Stomach (tissue), 19 donors: ENCODE data around the gene HYPK. TPM values are rescaled to one million over a fixed set of nuclear protein-coding genes. Genes with fewer than 3 reads are reported as not detected.
A peak's percentile ranks its signal among the peaks of the same experiment; 100 is the strongest.

Experiments used
- DNase-seq, 2 donors: peaks; one replicate each; pipeline versions ENCODE4 v3.0.0 to v3.0.0-alpha.2; 2013 to 2019
- H3K27ac ChIP-seq, 5 donors: fragments of 200-600 bp in 4 of 5; sonication (generic) in 4 of 5; one replicate each; pipeline ENCODE4 v1.5.1; 2013 to 2019; ENCODE audit warnings: mild to moderate bottlenecking in 1 of 5, moderate library complexity in 1 of 5
- H3K27me3 ChIP-seq, 3 donors: fragments of 200-600 bp; sonication (generic); one replicate each; pipeline ENCODE4 v1.5.1; 2017 to 2019; ENCODE audit warnings: mixed run types in 1 of 3
- H3K36me3 ChIP-seq, 4 donors: fragments of 200-600 bp; sonication (generic); 1 replicate in 3 of 4; 2 replicates in 1 of 4; pipeline ENCODE4 v1.5.1; 2016 to 2019
- H3K4me1 ChIP-seq, 4 donors: fragments of 200-600 bp; sonication (generic); one replicate each; pipeline ENCODE4 v1.5.1; 2016 to 2019
- H3K4me3 ChIP-seq, 4 donors: fragments of 200-600 bp; sonication (generic) in 3 of 4; one replicate each; pipeline ENCODE4 v1.5.1; 2016 to 2019; ENCODE audit warnings: mild to moderate bottlenecking in 1 of 4
- H3K9me3 ChIP-seq, 4 donors: fragments of 200-600 bp; sonication (generic); one replicate each; pipeline ENCODE4 v1.5.1; 2016 to 2019
- EP300 ChIP-seq: sonication (generic); formaldehyde crosslinking; IDR thresholded peaks from one replicate; pipeline ENCODE4 v1.6.1; 2017; ENCODE audit warnings: antibody characterized with exemption
- POLR2A ChIP-seq, 4 donors: fragments of 450-650 bp; IDR thresholded peaks; one replicate each; pipeline ENCODE4 v1.6.1; 2016; ENCODE audit warnings: antibody characterized with exemption in 4 of 4, control low read depth in 2 of 4, mild to moderate bottlenecking in 1 of 4, moderate library complexity in 1 of 4
- POLR2AphosphoS5 ChIP-seq, 3 donors: sonication (generic); formaldehyde crosslinking; IDR thresholded peaks; one replicate each; pipeline ENCODE4 v1.6.1; 2016; ENCODE audit warnings: antibody characterized with exemption in 3 of 3
- WGBS, 5 donors: extraction: QIAGEN DNeasy Blood & Tissue Kit in 3 of 5; methylation state at CpG; one replicate each; pipeline versions ENCODE4 v1.1.5 to v1.1.7; 2013 to 2018; 5-methylcytosine and 5-hydroxymethylcytosine counted together
- intact Hi-C: fragments of 100-400 bp; cut with DNase I; formaldehyde crosslinking; loops from one replicate; pipeline ENCODE4 v1.15.1; 2023; ENCODE audit warnings: low total_unique reads
- long read RNA-seq, 10 donors: transcript quantifications; one replicate each; lab custom pipeline, GENCODE V29; 2026
- polyA plus RNA-seq, 3 donors: library from polyadenylated mRNA; stranded (reverse); fragments of 200-250 nt; gene quantifications; one replicate each; pipeline ENCODE4 v1.2.3, GENCODE V29; 2013
- total RNA-seq, 5 donors: library from RNA; depleted of rRNA; stranded (reverse); fragments of >200 nt; gene quantifications; one replicate each; pipeline versions ENCODE4 v1.1.0 to v1.2.3, GENCODE V29; 2014 to 2016
- TF ChIP-seq, protein P1 (sequence below), 7 experiments: fragments of 450-650 bp in 4 of 7; fragments of 200-600 bp in 3 of 7; sonication (generic) in 3 of 7; IDR thresholded peaks; one replicate each; pipeline ENCODE4 v1.5.1; 2016 to 2019; ENCODE audit warnings: antibody characterized with exemption in 7 of 7, control low read depth in 2 of 7, mild to moderate bottlenecking in 1 of 7
- donor health status: healthy with polysubstance abuse.
- donor health status: Bipolar disorder and iron deficiency.
- donor health status: healthy.

HYPK gene, protein sequence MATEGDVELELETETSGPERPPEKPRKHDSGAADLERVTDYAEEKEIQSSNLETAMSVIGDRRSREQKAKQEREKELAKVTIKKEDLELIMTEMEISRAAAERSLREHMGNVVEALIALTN
- total RNA-seq, result 10 to 100 TPM in 4 of 5 donors, 1 to 10 TPM in 1; 1.8 to 61.6 (median 24.1) TPM
- 10 to 100 TPM in 2 of 3 donors, 1 to 10 TPM in 1; 5.3 to 56.4 (median 12.9) TPM for polyA plus RNA-seq
- long read RNA-seq, donor 1, transcript HYPK-202 (4 exons, 1,051 nt), result major isoform, 32 of 34 reads
- long read RNA-seq, donor 1, partial matches to known transcripts, result 0 of 34 reads
- long read RNA-seq, donor 1, other reads (novel, unspliced or antisense), result 0 of 34 reads
- long read RNA-seq, donor 2, full-length matches to known transcripts, result 31 of 31 reads
- long read RNA-seq, donor 2, partial matches to known transcripts, result 0 of 31 reads
- long read RNA-seq, donor 2, other reads (novel, unspliced or antisense), result 0 of 31 reads
- long read RNA-seq, donor 3, transcript HYPK-202 (4 exons, 1,051 nt), result major isoform, 31 of 32 reads
- long read RNA-seq, donor 3, partial matches to known transcripts, result 0 of 32 reads
- long read RNA-seq, donor 3, other reads (novel, unspliced or antisense), result 0 of 32 reads
- long read RNA-seq, donor 4, partial matches to known transcripts, result 0 of 2 reads
- long read RNA-seq, donor 4, other reads (novel, unspliced or antisense), result 0 of 2 reads
- long read RNA-seq, donor 5, full-length matches to known transcripts, result 75 of 75 reads
- long read RNA-seq, donor 5, partial matches to known transcripts, result 0 of 75 reads
- long read RNA-seq, donor 5, other reads (novel, unspliced or antisense), result 0 of 75 reads
- long read RNA-seq, donor 6, full-length matches to known transcripts, result 101 of 106 reads
- long read RNA-seq, donor 6, partial matches to known transcripts, result 5 of 106 reads
- long read RNA-seq, donor 6, other reads (novel, unspliced or antisense), result 0 of 106 reads
- long read RNA-seq, donor 7, transcript HYPK-202 (4 exons, 1,051 nt), result major isoform, 58 of 61 reads
- long read RNA-seq, donor 7, partial matches to known transcripts, result 0 of 61 reads
- long read RNA-seq, donor 7, other reads (novel, unspliced or antisense), result 0 of 61 reads
- long read RNA-seq, donor 8, full-length matches to known transcripts, result 53 of 59 reads
- long read RNA-seq, donor 8, partial matches to known transcripts, result 6 of 59 reads
- long read RNA-seq, donor 8, other reads (novel, unspliced or antisense), result 0 of 59 reads
- long read RNA-seq, donor 9, transcript HYPK-202 (4 exons, 1,051 nt), result major isoform, 63 of 64 reads
- long read RNA-seq, donor 9, partial matches to known transcripts, result 0 of 64 reads
- long read RNA-seq, donor 9, other reads (novel, unspliced or antisense), result 0 of 64 reads
- long read RNA-seq, donor 10, transcript HYPK-202 (4 exons, 1,051 nt), result major isoform, 15 of 17 reads
- long read RNA-seq, donor 10, partial matches to known transcripts, result 0 of 17 reads
- long read RNA-seq, donor 10, other reads (novel, unspliced or antisense), result 0 of 17 reads

DNA sequence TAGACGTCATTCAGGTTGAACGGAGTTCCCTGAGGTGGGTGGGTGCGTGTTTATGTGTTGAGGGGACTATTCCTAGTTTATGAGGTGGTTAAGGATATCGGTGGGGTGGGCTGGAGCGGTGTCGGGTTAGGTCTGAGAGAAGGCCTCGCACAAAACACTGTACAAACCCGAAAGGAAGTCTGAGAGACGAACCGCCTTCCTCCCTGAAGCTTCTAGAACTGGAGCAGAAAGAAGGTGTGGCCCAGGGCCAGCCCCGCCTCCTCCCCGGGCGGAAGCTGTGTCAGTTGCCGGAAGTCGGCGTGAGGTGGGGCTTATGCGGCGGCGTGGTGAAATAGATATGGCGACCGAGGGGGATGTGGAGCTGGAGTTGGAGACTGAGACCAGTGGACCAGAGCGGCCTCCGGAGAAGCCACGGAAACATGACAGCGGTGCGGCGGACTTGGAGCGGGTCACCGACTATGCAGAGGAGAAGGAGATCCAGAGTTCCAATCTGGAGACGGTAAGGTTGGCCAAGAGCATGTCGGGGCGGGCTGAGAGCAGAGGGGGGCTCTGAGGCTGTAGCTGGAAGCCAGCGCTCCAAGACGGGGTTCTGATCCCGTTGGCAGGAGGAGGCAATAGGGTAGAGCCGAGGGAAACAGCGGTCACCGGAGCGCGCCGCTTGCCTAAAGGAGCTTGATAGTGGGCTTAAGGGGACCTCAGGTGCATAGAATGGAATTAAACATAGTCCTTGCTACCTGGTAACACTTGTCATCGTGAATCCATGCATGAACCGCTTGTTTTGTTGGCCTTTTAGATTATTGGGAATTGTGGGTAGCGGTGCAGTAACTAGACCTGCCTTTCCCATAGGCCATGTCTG is at the start of gene HYPK:
Gene HYPK (plus strand): TSS at position 314 of the 856 bp plus-strand sequence. CDS start 24 bp downstream, at position 338.
- H3K36me3 ChIP-seq, result peaks cover 28 to 84% (median 80%) of the 10 kb centered on the region in 4 donors
- H3K27me3 ChIP-seq, result no peaks in the 10 kb centered on the region
- H3K4me3 ChIP-seq, result peak within 1 kb of the TSS; percentile 87 to 97 (median 88)
- TF ChIP-seq POLR2AphosphoS5 (IDR thresholded peaks at IDR 0.05) (peak; percentile 83 to 96 (median 84)), EP300 (no peak), POLR2A (IDR thresholded peaks at IDR 0.05) (peak in 2 of 4 donors; percentile 44 to 55)
- TF ChIP-seq, protein P1, sequence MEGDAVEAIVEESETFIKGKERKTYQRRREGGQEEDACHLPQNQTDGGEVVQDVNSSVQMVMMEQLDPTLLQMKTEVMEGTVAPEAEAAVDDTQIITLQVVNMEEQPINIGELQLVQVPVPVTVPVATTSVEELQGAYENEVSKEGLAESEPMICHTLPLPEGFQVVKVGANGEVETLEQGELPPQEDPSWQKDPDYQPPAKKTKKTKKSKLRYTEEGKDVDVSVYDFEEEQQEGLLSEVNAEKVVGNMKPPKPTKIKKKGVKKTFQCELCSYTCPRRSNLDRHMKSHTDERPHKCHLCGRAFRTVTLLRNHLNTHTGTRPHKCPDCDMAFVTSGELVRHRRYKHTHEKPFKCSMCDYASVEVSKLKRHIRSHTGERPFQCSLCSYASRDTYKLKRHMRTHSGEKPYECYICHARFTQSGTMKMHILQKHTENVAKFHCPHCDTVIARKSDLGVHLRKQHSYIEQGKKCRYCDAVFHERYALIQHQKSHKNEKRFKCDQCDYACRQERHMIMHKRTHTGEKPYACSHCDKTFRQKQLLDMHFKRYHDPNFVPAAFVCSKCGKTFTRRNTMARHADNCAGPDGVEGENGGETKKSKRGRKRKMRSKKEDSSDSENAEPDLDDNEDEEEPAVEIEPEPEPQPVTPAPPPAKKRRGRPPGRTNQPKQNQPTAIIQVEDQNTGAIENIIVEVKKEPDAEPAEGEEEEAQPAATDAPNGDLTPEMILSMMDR (IDR thresholded peaks at IDR 0.05), result no peak
- peaks cover 19 to 63% (median 58%) of the 10 kb centered on the region in 4 donors for H3K4me1 ChIP-seq
- intact Hi-C loops, result no loop called here
- WGBS, 5 donors, result 6 to 8% (median 7%) methylated on average over 44 of the region's 44 CpGs
- peak within 1 kb of the TSS; percentile 83 to 99 (median 91) for H3K27ac ChIP-seq
- no peaks in the 10 kb centered on the region for H3K9me3 ChIP-seq
- DNase-seq, result peak; percentile 95 to 98

DNA sequence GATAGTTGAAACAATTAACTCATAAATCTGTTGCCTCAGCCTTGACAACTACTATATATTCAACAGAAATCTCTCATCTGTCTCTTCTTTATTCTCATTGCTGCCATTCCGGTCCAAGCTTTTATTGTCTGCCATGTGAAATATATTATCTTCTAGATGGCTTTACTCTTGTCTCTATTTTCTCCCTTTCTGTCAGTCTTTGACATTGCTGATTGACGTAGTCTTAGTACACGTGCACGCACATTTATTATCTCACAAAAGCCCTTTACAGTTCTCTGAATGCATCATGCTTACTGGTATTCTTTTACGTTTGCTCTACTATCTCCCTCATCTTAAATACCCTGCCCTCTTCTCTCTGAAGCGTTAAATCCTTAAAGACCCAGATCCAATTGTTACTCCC is 48.5 kb upstream of the HYPK start:
- DNase-seq, result no peak
- TF ChIP-seq POLR2AphosphoS5 (IDR thresholded peaks at IDR 0.05) (no peak), POLR2A (IDR thresholded peaks at IDR 0.05) (no peak), EP300 (no peak)
- TF ChIP-seq, protein P1 (IDR thresholded peaks at IDR 0.05), result no peak
- no peaks in the 10 kb centered on the region for H3K27me3 ChIP-seq
- H3K36me3 ChIP-seq, result peaks cover 31 to 56% (median 49%) of the 10 kb centered on the region in 4 donors
- intact Hi-C loops, result no loop called here
- no peak overlapping the region for H3K4me3 ChIP-seq
- WGBS, 5 donors, result 36 to 65% (median 52%) methylated on average over 6 of the region's 6 CpGs
- H3K4me1 ChIP-seq, result peaks cover 27 to 66% (median 52%) of the 10 kb centered on the region in 4 donors
- H3K9me3 ChIP-seq, result no peaks in the 10 kb centered on the region
- no peak overlapping the region for H3K27ac ChIP-seq

DNA sequence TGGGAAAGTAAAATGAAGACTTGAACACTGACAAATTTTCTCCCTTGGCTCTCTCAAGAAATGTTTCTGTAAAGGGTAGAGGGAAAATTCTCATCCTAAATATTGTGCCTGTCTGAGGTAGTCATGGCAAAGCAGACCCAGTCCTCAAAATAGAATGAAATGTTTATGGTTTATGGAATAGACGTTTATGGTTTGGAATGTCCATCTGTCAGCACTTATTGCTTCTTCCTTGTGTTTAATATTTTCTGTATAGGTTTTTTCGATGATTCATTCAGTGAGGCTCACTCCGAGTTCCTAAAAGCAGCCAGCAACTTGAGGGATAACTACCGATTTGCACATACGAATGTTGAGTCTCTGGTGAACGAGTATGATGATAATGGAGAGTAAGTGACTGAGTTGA is 37.6 kb upstream of the HYPK start:
- H3K27ac ChIP-seq, result no peak overlapping the region
- H3K27me3 ChIP-seq, result no peaks in the 10 kb centered on the region
- DNase-seq, result no peak
- H3K9me3 ChIP-seq, result no peaks in the 10 kb centered on the region
- peaks cover 84 to 100% (median 100%) of the 10 kb centered on the region in 4 donors for H3K36me3 ChIP-seq
- WGBS, 5 donors, result 64 to 85% (median 73%) methylated on average over 6 of the region's 6 CpGs
- intact Hi-C loops, result no loop called here
- no peaks in the 10 kb centered on the region for H3K4me1 ChIP-seq
- H3K4me3 ChIP-seq, result no peak overlapping the region
- TF ChIP-seq POLR2AphosphoS5 (IDR thresholded peaks at IDR 0.05) (no peak), POLR2A (IDR thresholded peaks at IDR 0.05) (no peak), EP300 (no peak)
- TF ChIP-seq, protein P1 (IDR thresholded peaks at IDR 0.05), result no peak
